ENCODE data around the gene HLA-A. TPM values are rescaled to one million over a fixed set of nuclear protein-coding genes. Genes with fewer than 3 reads are reported as not detected.
"Not testable (repeated sequence)": the region's sequence is repeated elsewhere in the genome, so short reads cannot be mapped to it uniquely, and the experiment has no call there.

Gene HLA-A
- total RNA-seq (2014; rRNA removed; shearing (Covaris generic)): 1,733 and 2,135 TPM in 2 replicates

DNA sequence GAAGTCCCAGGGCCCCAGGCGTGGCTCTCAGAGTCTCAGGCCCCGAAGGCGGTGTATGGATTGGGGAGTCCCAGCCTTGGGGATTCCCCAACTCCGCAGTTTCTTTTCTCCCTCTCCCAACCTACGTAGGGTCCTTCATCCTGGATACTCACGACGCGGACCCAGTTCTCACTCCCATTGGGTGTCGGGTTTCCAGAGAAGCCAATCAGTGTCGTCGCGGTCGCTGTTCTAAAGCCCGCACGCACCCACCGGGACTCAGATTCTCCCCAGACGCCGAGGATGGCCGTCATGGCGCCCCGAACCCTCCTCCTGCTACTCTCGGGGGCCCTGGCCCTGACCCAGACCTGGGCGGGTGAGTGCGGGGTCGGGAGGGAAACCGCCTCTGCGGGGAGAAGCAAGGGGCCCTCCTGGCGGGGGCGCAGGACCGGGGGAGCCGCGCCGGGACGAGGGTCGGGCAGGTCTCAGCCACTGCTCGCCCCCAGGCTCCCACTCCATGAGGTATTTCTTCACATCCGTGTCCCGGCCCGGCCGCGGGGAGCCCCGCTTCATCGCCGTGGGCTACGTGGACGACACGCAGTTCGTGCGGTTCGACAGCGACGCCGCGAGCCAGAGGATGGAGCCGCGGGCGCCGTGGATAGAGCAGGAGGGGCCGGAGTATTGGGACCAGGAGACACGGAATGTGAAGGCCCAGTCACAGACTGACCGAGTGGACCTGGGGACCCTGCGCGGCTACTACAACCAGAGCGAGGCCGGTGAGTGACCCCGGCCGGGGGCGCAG, at the start of gene HLA-A:
Gene HLA-A, plus strand, starts transcription at position 258 of the 778 bp plus-strand sequence. Its CDS starts 22 bp downstream, at position 280.
- DNase-seq (ENCODE audit: low read depth): peak; percentile 99

DNA sequence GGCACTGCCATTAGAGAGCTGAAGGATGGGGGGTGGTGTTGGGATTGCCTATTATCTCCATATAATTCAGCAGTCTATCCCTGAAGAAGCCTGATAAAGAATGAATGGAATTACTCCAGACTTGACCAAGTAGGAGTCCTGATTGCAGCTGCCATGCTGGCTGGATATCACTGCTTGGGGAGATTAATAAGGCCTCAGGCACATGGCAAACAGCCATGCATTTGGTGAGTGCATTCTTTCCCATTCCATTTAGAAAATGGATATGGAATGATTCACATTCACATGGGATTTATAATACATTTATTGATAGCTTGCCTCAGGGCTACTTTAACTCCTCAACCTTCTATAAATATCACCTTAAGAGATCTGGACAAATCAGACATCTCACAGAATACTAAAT, 49.6 kb upstream of the HLA-A start:
- DNase-seq (ENCODE audit: low read depth): peak; percentile 53

DNA sequence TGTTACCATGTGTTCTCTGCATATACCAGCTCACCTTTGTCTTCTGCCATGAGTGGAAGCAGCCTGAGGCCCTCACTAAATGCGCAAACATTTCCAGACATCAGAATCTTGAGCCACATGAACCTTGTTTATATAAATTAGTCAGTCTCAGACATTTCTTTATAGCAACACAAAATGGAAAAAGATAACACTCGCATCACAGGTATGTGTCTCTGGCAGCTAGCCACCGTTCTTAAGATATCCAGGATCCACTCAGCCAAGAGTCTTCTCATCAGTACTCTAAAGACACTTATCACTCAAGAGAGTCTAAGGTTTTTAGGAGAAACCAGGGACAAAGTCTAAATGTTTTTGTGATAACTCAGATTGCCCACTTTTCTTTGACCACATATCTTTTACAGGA, 43.1 kb upstream of the HLA-A start:
- no peak for DNase-seq (ENCODE audit: low read depth)

DNA sequence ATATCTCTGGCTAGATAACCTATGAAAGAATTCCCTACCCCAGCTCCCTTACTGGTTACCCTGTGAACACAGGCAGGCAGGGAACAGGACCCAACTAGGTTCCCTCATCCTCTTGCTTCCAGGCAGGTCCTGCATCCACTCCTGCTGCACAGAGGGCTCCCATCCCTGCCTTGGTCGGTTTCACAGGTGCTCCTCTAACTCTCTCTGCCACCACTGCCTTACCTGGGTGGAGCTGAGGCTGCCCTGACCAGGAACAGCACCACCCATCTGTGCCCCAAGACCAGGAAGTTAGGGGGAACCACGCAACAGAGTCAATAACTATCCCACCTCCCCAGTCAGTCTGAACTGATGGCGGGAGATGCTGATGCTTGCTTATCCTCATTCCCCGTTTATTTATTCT, 37.0 kb upstream of the HLA-A start:
- DNase-seq (ENCODE audit: low read depth): no peak

DNA sequence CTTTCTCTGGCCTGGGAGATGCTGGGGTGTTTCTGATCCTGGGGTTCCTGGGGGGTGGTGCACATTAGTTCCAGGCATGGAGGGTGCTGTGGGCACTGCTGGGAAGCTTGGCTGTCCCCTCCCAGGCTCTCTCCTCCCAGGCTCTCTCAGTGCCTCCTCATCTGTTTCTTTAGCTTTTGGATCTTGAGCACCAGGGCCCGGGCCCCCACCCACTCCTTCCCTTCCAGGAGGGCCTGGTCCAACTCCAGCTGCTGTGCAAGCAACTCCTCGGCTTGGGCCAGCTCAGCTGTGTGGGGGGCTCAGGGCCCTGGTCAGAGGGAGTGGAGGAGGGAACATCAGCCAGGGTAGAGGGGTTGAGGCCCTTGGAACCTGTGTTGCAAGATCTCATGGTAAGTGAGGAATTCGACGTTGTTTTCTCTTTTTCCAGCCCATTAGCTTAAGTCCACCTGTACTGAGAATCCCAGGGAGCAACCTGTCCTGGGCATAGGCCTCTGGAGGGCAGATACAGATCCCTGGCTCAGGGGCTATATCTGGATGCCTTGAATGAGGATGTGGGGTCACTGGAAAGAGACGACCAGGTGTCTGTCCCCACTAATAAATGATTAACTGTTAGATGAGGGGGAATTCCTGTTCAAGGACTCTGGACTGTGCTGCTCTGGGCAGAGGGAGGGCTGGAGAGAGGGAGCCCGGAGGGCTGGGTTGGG, 34.5 kb upstream of the HLA-A start:
- DNase-seq (ENCODE audit: low read depth): no peak

DNA sequence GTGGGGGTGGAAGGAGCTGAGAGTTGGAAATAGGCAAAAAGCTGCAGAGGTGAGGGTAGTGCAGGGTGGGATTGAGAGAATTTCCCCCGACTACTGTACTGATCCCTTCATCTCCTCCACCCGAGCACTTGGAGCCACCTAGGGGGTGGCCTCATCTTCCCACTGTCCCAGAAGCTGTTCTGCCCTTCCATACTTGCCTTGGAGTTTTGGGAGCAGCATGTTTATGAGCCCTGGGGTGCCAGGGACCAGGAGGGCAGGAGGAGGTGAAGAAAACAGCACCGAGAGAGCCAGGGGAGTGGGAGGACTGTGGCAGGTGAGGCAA, 34.0 kb upstream of the HLA-A start:
- no peak for DNase-seq (ENCODE audit: low read depth)

DNA sequence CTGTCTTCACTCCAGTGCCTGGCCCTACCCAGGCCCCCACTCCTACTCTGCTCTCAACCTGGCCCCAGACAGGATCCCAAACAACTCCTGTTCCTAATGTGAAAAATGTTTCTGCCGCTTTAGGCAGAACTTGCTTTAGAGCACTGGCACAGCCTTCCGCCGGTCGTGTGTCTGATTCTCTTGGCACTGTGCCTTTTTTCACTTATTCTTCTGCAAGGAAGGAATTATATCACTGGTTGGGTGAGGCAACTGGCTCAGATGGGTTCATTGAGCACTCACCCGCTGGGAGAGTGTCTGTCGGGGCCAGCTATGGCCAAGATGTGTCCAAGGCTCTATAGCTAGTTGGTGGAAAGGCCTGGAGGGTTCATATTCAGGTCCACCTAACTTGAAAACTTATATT, 33.6 kb upstream of the HLA-A start:
- DNase-seq (ENCODE audit: low read depth): no peak

DNA sequence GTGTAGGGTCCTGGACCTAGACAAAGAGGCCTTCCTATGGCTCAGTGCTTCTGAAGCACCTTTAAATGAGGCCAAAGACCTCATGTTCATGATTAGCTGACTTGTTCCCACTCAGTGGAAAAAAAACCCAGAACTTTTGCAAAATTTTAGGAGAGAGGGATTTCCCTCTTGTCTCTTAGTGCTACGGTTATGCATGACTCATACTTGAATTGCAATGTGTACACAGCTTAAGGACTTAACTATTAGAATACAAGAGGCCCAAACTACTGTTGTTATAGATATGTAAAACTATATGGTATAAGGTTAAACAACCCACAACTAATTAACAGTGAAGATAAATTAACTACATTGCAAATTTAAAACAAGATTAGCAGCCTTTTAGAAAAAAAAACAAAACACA, 32.3 kb upstream of the HLA-A start:
- DNase-seq (ENCODE audit: low read depth): peak; percentile 25

DNA sequence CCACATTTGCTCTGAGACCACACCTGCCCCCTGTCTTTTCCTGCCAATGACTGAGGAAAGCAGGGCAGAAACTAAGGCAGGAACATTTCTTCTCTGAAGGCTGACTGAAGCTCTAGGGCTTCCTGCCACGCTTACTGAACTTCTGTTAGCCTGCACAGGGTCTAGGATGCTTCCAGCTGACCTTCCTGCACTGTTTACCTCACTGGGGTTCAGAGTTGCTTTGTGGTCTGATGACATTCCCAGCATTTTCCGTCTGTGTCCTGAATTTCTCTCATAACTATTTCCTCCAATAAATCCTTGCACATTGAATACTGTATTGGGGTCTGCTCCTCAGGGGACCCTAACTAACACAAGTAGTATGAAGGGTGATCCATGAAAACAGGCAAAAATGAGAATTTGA, 29.5 kb upstream of the HLA-A start:
- DNase-seq (ENCODE audit: low read depth): no peak

DNA sequence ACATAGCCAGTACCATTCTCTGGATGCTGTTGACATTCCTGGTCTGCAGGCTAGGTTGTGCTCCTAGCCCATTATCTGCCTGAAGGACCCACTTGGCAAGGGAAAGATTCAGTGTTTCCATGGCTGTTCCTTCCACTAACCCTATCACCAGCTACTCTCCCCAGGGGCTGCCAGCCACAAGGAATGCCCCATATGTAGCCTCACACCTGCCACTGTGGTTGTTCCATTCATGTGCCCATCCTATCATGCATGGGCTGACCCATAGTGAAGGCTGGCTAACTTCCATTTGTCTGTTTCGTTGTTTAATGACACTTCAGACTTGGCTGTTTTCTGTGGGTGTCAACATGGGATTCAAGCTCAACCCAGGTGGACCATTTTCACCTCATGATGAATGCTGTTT, 25.6 kb upstream of the HLA-A start:
- DNase-seq (ENCODE audit: low read depth): no peak

DNA sequence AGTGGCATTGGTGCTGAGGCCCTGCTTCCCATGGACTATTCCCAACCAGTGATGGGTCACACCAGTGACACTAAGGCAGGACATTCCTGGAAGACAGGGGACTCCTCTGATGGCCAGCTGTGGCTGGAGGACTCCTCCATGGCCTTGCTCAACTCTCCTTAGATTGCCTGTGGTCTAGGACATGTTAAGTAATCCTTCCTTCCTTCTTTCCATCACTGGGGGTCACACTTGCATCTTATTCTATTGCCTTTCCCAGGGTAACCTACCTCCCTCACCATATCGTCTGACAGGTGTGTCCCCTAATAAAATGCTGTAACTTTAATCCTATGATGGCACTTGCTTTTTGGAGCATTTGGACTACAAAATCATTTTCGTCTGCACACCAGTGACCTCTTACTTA, 24.5 kb upstream of the HLA-A start:
- DNase-seq (ENCODE audit: low read depth): peak; percentile 20

DNA sequence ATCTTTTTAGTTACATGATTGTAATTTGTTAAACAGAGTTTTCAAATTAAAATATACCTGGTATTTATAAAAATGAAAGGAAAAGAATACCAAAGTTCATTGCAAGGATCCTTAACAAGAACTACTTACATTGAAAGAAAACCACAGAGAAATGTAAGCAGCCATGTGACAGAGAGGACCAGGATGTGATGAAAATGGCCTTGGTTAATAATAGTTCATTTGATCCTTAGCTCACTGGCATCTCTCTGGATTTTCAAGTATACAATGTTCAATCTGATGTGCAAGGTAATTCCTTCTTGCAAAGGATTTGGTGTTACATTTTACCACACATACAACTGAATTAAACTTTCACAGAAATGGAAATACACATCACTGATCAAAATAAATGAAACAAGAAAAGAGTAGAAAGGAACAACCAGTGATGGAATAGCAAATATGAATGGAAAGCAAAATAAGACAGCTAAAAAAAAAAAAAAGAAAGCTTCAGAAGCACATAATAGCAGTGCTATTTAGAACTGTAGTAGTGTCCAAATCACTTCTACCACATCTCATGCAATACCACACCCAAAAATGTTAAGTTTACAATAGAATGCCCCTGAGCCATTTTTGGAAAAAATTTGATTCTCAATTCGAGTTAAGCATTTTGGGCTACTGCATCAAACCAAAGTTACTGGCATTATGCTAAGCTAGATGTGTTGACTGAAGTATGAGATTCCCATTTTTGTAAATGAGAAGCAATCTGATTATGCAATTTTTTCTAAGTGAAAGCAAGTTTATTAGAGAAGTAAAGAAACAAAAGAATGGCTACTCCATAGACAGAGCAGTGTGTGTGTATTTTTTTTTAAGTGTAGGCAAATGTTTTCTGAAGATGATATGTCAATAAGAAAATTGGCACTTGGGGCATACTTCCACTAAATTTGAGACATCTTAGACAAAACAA, 22.6 kb upstream of the HLA-A start:
- no peak for DNase-seq (ENCODE audit: low read depth)

DNA sequence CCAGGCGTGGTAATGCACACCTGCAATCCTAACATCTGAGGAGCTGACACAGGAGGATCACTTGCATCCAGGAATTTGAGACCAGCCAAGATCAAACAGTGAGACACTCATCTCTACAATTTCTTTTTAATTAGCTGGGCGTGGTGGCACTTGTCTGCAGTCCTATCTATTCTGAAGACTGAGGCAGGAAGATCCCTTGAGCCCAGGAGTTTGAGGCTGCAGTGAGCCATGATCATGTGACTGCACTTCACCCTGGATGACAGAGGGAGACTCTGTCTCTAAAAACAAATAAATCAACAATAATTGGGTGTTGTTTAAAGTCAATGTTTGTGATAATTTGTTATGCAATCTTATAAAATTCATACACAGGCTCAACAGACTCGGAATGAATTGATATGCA, 18.0 kb upstream of the HLA-A start:
- no peak for DNase-seq (ENCODE audit: low read depth)

DNA sequence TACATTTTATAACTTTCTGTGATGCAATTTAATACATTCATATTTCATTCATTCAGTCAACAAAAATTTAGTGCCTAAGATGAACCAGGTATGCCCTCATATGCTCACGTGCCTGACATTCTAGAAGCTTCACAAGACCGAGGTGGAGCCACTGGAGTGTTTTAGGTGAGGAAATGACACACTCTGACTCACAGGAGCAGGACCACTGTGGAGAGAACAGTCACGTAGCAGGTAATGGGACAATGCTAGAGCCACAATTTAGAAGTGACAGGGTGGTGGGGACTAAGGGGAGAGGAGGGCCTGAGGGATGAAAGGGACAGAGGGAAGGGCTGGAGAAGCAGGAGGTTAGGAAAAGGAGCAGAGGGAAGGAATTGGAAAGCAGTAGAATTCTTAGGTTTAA, 17.6 kb upstream of the HLA-A start:
- DNase-seq (ENCODE audit: low read depth): peak; percentile 81

DNA sequence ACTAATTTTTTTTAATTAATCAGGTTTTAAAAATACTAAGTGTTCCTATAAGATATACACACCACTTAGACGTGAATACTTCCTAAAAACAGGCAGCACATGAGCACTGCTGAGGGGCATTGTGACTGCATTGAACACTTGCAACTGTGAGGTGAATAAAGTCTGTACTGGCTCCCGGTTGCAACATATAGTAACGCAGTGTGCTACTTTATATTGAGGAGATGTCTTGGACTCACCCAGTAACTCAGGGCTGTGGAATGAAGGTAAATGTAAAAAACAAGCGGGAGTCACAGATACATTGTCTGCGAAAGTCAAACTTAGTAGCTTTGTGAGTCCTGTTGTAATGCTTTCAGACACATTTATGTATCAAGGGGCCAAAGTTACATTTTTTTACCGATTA, 17.0 kb upstream of the HLA-A start:
- DNase-seq (ENCODE audit: low read depth): no peak

DNA sequence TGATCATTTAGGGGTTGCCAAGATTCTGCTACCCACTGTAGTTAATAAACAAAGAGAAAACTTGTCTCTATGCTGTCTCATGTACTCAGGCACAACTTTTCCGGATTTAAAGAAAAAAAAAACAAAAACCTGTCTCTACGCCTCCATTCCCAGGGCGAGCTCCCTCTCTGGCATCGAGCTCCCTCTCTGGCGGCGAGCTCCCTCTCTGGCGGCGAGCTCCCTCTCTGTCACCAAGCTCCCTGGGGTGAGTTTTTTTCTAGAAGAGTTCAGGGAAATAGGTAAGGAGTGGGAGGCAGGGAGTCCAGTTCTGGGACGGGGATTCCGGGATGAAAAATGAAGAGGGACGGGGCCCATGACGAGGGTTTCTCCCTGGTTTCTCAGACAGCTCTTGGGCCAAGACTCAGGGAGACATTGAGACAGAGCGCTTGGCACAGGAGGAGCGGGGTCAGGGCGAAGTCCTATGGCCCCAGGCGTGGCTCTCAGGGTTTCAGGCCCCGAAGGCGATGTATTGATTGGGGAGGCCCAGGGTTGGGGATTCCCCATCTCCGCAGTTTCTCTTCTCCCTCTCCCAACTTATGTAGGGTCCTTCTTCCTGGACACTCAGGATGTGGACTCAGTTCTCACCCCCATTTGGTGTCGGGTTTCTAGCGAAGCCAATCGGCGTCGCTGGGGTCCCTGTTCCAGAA, 16.5 kb upstream of the HLA-A start:
- peak; percentile 26 for DNase-seq (ENCODE audit: low read depth)

DNA sequence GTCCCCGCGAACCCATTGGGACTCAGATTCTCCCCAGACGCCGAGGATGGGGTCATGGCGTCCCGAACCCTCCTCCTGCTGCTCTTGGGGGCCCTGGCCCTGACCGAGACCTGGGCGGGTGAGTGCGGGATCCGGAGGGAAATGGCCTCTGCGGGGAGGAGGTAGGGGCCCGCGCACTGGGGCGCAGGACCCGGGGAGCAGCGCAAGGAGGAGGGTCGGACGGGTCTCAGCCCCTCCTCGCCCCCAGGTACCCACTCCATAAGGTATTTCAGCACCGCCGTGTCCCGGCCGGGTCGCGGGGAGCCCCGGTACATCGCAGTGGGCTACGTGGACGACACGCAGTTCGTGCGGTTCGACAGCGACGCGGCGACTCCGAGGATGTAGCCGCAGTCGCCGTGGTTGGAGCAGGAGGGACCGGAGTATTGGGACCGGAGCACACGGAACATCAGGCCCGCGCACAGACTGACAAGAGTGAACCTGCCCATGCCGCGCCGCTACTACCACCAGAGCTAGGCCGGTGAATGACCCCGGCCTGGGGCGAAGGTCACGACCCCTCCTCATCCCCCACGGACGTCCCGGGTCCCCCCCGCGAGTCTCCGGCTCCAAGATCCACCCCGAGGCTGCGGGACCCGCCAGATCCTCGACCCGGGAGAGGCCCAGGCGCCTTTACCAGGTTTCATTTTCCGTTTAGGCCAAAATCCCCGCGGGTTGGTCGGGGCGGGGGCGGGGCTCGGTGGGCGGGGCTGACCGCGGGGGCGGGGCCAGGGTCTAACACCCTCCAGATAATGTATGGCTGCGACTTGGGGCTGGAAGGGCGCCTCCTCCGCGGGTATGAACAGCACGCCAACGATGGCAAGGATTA, 15.7 kb upstream of the HLA-A start:
- DNase-seq (ENCODE audit: low read depth): peak; percentile 61

DNA sequence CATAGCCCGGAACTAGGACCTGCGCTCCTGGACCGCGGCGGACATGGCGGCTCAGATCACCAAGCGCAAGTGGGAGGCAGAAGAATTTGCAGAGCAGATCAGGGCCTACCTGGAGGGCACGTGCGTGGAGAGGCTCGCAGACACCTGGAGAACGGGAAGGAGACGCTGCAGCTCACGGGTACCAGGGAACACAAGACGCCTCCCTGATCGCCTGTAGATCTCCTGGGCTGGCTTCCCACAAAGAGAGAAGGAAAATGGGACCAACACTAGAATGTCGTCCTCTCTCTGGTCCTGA, 15.1 kb upstream of the HLA-A start:
- DNase-seq (ENCODE audit: low read depth): no peak

DNA sequence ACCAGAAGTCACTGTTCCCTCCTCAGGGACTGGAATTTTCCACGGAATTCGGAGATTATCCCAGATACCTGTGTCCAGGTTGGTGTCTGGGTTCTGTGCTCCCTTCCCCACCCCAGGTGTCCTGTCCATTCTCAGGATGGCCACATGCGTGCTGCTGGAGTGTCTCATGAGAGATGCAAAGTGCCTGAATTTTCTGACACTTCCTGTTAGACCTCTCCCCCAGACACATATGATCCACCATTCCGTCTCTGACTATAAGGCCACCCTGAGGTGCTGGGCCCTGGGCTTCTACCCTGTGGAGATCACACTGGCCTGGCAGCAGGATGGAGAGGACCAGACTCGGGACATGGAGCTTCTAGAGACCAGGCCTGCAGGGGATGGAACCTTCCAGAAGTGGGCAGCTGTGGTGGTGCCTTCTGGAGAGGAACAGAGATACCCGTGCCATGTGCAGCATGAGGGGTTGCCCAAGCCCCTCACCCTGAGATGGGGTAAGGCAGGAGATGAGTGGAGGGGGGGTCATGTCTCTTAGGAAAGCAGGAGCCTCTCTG, 14.4 kb upstream of the HLA-A start:
- DNase-seq (ENCODE audit: low read depth): no peak

DNA sequence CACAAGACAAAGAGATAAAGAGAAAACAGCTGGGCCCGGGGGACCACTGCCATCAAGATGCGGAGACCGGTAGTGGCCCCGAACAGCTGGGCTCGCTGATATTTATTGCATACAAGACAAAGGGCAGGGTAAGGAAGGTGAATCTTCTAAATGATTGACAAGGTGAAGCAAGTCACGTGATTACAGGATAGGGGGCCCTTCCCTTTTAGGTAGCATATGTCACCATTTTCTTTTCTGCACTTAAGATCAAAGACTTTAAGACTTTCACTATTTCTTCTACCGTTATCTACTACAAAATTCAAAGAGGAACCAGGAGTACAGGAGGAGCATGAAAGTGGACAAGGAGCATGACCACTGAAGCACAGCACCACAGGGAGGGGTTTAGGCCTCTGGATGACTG, 12.3 kb upstream of the HLA-A start:
- not testable (repeated sequence) for DNase-seq (ENCODE audit: low read depth)

DNA sequence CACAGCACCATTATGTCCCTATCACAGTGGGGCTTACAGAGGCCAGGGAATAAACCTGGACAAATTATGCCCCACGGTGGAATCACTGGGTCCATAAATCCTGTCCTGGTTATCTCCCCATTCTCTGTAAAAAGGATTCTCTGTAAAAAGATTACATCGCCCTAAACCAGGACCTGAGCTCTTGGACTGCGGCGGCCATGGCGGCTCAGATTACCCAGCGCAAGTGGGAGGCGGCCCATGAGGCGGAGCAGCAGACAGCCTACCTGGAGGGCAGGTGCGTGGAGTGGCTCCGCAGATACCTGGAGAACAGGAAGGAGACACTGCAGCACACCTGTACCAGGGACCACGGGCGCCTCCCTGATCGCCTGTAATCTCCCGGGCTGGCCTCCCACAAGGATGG, 8.4 kb upstream of the HLA-A start:
- no peak for DNase-seq (ENCODE audit: low read depth)

All from M059J (cell line).